Upper lobe of left lung (tissue), 6 donors: ENCODE results near the gene UBE2E2. TPM values are rescaled to one million over a fixed set of nuclear protein-coding genes. Genes with fewer than 3 reads are reported as not detected.

Source experiments
- ATAC-seq, 2 donors: fragments of 200-7000 bp; cut with Tn5 transposase; one replicate each; pipeline ENCODE4 v1.9.1; 2022; ENCODE audit warnings: mild to moderate bottlenecking in 2 of 2, moderate library complexity in 2 of 2; ENCODE audit not compliant: low FRiP score in 2 of 2
- DNase-seq, 2 donors: peaks; one replicate each; pipeline ENCODE4 v3.0.0-alpha.2; 2019 to 2020
- H3K27ac ChIP-seq, 4 donors: fragments of 200-600 bp; sonication (generic); one replicate each; pipeline ENCODE4 v1.5.1; 2016 to 2019
- H3K27me3 ChIP-seq, 4 donors: fragments of 200-600 bp; sonication (generic); one replicate each; pipeline ENCODE4 v1.5.1; 2017 to 2019
- H3K36me3 ChIP-seq, 4 donors: fragments of 200-600 bp; sonication (generic); one replicate each; pipeline ENCODE4 v1.5.1; 2016 to 2019
- H3K4me1 ChIP-seq, 4 donors: fragments of 200-600 bp; sonication (generic); one replicate each; pipeline ENCODE4 v1.5.1; 2018 to 2019
- H3K4me3 ChIP-seq, 4 donors: fragments of 200-600 bp; sonication (generic); one replicate each; pipeline ENCODE4 v1.5.1; 2017 to 2019; ENCODE audit warnings: mild to moderate bottlenecking in 2 of 4, moderate library complexity in 1 of 4
- H3K9me3 ChIP-seq, 4 donors: fragments of 200-600 bp; sonication (generic); one replicate each; pipeline ENCODE4 v1.5.1; 2018 to 2019
- CTCF ChIP-seq, 6 experiments: fragments of 450-650 bp in 4 of 6; fragments of 200-600 bp in 2 of 6; sonication (generic) in 2 of 6; IDR thresholded peaks; one replicate each; pipeline ENCODE4 v1.5.1; 2016 to 2019; ENCODE audit warnings: antibody characterized with exemption in 6 of 6
- EP300 ChIP-seq, 4 donors: sonication (generic); formaldehyde crosslinking; IDR thresholded peaks; one replicate each; pipeline ENCODE4 v1.5.1; 2017; ENCODE audit warnings: antibody characterized with exemption in 4 of 4, control low read depth in 2 of 4
- POLR2A ChIP-seq, 4 donors: fragments of 450-650 bp; IDR thresholded peaks; one replicate each; pipeline ENCODE4 v1.5.1; 2016 to 2017; ENCODE audit warnings: antibody characterized with exemption in 4 of 4, mild to moderate bottlenecking in 2 of 4
- POLR2AphosphoS5 ChIP-seq, 2 donors: sonication (generic); formaldehyde crosslinking; IDR thresholded peaks; one replicate each; pipeline ENCODE4 v1.5.1; 2017; ENCODE audit warnings: antibody characterized with exemption in 2 of 2
- WGBS, 2 donors: methylation state at CpG; one replicate each; pipeline ENCODE4 v1.1.5; 2017 to 2018; 5-methylcytosine and 5-hydroxymethylcytosine counted together
- total RNA-seq, 6 donors: library from RNA; depleted of rRNA in 4 of 6; stranded (reverse); fragments of >200 nt in 4 of 6; gene quantifications; one replicate each; pipeline versions ENCODE4 v1.1.0 to v1.2.1, GENCODE V29; 2016 to 2021
- donor health status: DM: no; HTN: no; CAD: no; lungs with moderate emphysema.
- donor health status: DM: no; HTN: yes; CAD: no; lungs with severe emphysema.

Gene UBE2E2
- total RNA-seq, 6 donors from 2014 or later = 18.3 to 61.5 (median 41.9) TPM

DNA sequence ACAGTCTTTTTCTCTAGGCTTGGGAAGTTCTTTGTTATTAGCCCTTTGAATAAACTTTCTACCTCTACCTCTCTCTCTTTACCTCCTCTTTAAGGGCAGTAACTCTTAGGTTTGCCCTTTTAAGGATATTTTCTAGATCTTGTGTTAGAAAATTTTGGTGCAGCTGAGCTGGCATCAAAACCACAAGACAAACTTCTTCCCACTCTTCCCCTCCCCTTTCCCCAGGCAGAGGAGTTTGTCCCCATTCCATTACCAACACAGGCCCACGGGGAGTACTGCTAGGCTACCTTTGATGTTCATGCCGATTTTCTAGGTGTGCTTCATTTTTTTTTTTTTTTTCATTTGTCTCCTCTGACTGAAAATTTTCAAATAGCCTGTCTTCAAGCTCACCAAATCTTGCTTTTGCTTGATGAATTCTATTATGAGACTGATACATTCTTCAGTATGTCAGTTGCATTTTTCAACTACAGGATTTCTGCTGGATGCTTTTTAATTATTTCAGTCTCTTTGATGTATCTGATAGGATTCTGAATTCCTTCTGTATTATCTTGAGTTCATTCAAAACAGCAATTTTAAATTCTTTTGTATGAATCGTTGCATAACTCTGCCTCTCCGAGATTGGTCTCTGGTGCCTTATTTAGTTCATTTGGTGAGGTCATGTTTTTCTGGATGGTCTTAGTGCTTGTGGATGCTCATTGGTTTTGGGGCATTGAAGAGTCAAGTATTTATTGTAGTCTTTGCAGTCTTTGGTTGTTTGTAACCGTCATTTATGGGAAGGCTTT lies 112.0 kb downstream of the UBE2E2 start:
- no peak for DNase-seq
- ATAC-seq = no peak
- Histone ChIP-seq H3K4me3 (no peak overlapping the region), H3K27me3 (no peaks in the 10 kb centered on the region), H3K27ac (no peak overlapping the region), H3K36me3 (no peaks in the 10 kb centered on the region), H3K9me3 (no peaks in the 10 kb centered on the region), H3K4me1 (no peaks in the 10 kb centered on the region)
- TF ChIP-seq CTCF (IDR thresholded peaks at IDR 0.05) = no peak
- no peak for TF ChIP-seq POLR2A (IDR thresholded peaks at IDR 0.05)
- TF ChIP-seq EP300 (IDR thresholded peaks at IDR 0.05) = no peak
- no peak for TF ChIP-seq POLR2AphosphoS5 (IDR thresholded peaks at IDR 0.05)
- WGBS, 2 donors = 74 to 85% methylated on average over 5 of the region's 5 CpGs

GRCh38 chr3:23316924-23317323 lies 113.8 kb downstream of the UBE2E2 start:
- H3K27me3 ChIP-seq = no peaks in the 10 kb centered on the region
- H3K4me3 ChIP-seq = no peak overlapping the region
- no peaks in the 10 kb centered on the region for H3K36me3 ChIP-seq
- no peaks in the 10 kb centered on the region for H3K4me1 ChIP-seq
- DNase-seq = no peak
- WGBS, 2 donors = 88% methylated on average over 2 of the region's 2 CpGs; no CpG with 5 or more reads in 1 of the 2 donors
- H3K9me3 ChIP-seq = no peaks in the 10 kb centered on the region
- no peak overlapping the region for H3K27ac ChIP-seq
- ATAC-seq = no peak
- TF ChIP-seq POLR2AphosphoS5 (IDR thresholded peaks at IDR 0.05) (no peak), EP300 (IDR thresholded peaks at IDR 0.05) (no peak)

GRCh38 chr3:23319366-23320312 lies 116.5 kb downstream of the UBE2E2 start:
- Histone ChIP-seq H3K4me3 (no peak overlapping the region), H3K9me3 (no peaks in the 10 kb centered on the region), H3K27ac (no peak overlapping the region), H3K36me3 (no peaks in the 10 kb centered on the region), H3K27me3 (no peaks in the 10 kb centered on the region), H3K4me1 (peaks cover under 1 to 12% (median 5%) of the 10 kb centered on the region in 4 donors)
- DNase-seq = no peak
- no peak for ATAC-seq
- TF ChIP-seq POLR2AphosphoS5 (IDR thresholded peaks at IDR 0.05) = no peak
- TF ChIP-seq EP300 (IDR thresholded peaks at IDR 0.05) = no peak
- no peak for TF ChIP-seq CTCF (IDR thresholded peaks at IDR 0.05)
- TF ChIP-seq POLR2A (IDR thresholded peaks at IDR 0.05) = no peak
- 80 to 81% methylated on average over 5 of the region's 5 CpGs for WGBS, 2 donors

DNA sequence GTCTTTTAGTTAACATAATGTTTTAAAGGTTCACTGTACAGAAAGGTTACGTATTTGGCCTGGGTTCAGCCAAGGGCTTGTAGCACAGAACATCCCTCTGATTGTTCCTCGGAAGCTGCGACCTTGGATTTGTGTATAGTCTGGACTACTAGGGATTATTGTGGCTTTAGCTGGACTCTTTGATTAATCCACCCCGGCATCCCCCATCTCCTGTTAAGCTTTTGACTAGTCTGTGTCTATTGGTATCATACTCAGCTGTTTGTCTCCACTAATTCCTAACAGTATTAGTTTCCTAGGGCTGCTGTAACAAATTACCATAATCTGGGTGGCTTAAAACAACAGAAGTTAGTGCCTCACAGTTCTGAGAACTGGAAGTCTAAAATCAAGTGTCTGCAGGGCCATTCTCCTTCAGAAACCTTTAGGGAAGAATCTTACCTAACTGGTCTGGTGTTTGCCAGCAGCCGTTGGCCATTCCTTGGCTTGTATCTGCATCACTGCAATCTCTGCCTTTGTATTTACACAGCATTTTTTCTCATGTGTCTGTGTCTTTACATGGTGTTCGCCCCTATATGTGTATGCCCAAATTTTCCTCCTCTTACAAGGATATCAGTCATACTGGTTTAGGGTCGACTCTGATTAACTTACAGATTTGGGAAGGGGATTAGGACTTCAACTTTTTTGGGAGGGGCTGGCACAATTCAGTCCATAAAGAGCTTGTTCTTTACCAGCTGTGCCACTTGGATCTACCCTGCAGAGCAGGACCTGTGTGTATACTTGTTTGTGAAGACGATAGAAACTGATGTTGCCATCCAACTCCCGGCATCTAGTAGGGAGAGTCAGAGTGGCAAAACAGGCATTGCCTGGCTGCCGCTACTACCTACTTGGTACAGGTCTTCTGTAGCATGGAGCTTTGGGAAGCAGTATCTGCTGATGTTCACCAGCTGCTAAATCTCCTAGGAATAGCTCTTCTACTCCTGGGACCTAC lies 117.8 kb downstream of the UBE2E2 start:
- no peak overlapping the region for H3K27ac ChIP-seq
- ATAC-seq = no peak
- H3K9me3 ChIP-seq = no peaks in the 10 kb centered on the region
- 85 to 95% methylated on average over 10 of the region's 10 CpGs for WGBS, 2 donors
- H3K27me3 ChIP-seq = no peaks in the 10 kb centered on the region
- H3K4me3 ChIP-seq = no peak overlapping the region
- peaks cover 11 to 21% (median 15%) of the 10 kb centered on the region in 4 donors for H3K4me1 ChIP-seq
- TF ChIP-seq POLR2A (IDR thresholded peaks at IDR 0.05) (no peak), CTCF (IDR thresholded peaks at IDR 0.05) (no peak), POLR2AphosphoS5 (IDR thresholded peaks at IDR 0.05) (no peak), EP300 (IDR thresholded peaks at IDR 0.05) (no peak)
- no peaks in the 10 kb centered on the region for H3K36me3 ChIP-seq
- no peak for DNase-seq
